HCT116 (cell line): ENCODE measurements around the gene RCOR2. TPM values are rescaled to one million over a fixed set of nuclear protein-coding genes. Genes with fewer than 3 reads are reported as not detected.

ENCODE experiments used
- ATAC-seq: fragments of 200-7000 bp; cut with Tn5 transposase; 2 replicates; pipeline ENCODE4 v1.9.1; 2020; ENCODE audit warnings: mild to moderate bottlenecking, moderate library complexity
- BruUV-seq: library from RNA; stranded (reverse); fragments of 400-500 nt; replicated peaks from 2 replicates; lab custom pipeline; 2021; lab: Mats Ljungman, UMichigan
- CTCF ChIA-PET: fragments of 300-600 bp; sonication (Branson Sonifier 250); formaldehyde crosslinking; loops from one replicate; lab custom pipeline; 2021; ENCODE audit warnings: antibody characterized with exemption; lab: Charles Lee
- POLR2A ChIA-PET: fragments of 300-600, 350-600 bp; sonication (Branson Sonifier 250); formaldehyde crosslinking; loops from one replicate; lab custom pipeline; 2021; ENCODE audit warnings: antibody characterized with exemption; lab: Charles Lee
- RAD21 ChIA-PET, 2 experiments: fragments of 300-600 bp; sonication (Branson Sonifier 250); formaldehyde crosslinking; loops; one replicate each; lab custom pipeline; 2023; ENCODE audit warnings: low total read pairs in 2 of 2; ENCODE audit not compliant: uncharacterized antibody in 2 of 2, unreplicated experiment in 2 of 2, low non-redundant PET in 1 of 2; lab: Charles Lee
- DNase-seq: peaks from one replicate; pipeline ENCODE4 v3.0.0-alpha.2; 2010; ENCODE audit warnings: low read depth, low spot score
- H2AFZ ChIP-seq: fragments of 200-600 bp; shearing (Covaris generic), sonication (generic); 2 replicates; pipeline ENCODE4 v1.6.1; 2017; ENCODE audit warnings: low read depth, mixed run types, mixed read lengths, antibody characterized with exemption, low read length; ENCODE audit not compliant: poor library complexity, severe bottlenecking
- H3K27ac ChIP-seq: 2 replicates; pipeline ENCODE4 v1.5.1; 2012; ENCODE audit warnings: low read depth, low read length
- H3K27me3 ChIP-seq: fragments of 200-600 bp; sonication (generic); 2 replicates; pipeline ENCODE4 v1.6.1; 2016; ENCODE audit warnings: mixed run types, low read length, mixed read lengths; ENCODE audit not compliant: insufficient read depth
- H3K36me3 ChIP-seq, 2 experiments: fragments of 200-500 bp in 1 of 2; fragments of 200-600 bp in 1 of 2; sonication (Bioruptor generic) in 1 of 2; sonication (generic) in 1 of 2; 2 replicates each; pipeline versions ENCODE4 v1.5.1 to v1.6.1; 2014 to 2016; ENCODE audit warnings: low read length in 2 of 2, inconsistent platforms in 1 of 2, mixed read lengths in 1 of 2, mixed run types in 1 of 2; ENCODE audit not compliant: insufficient read depth in 2 of 2, control insufficient read depth in 1 of 2
- H3K4me1 ChIP-seq, 2 experiments: fragments of 200-600 bp in 1 of 2; sonication (generic) in 1 of 2; 2 replicates each; pipeline versions ENCODE4 v1.5.1 to v1.6.1; 2012 to 2017; ENCODE audit warnings: low read length in 2 of 2, inconsistent platforms in 1 of 2, mild to moderate bottlenecking in 1 of 2, mixed read lengths in 1 of 2, mixed run types in 1 of 2, moderate library complexity in 1 of 2; ENCODE audit not compliant: insufficient read depth in 2 of 2, control insufficient read depth in 1 of 2
- H3K4me2 ChIP-seq: fragments of 200-600 bp; sonication (generic); 2 replicates; pipeline ENCODE4 v1.6.1; 2017; ENCODE audit warnings: mixed run types, low read length, mixed read lengths
- H3K4me3 ChIP-seq, 2 experiments: fragments of 200-600 bp in 1 of 2; sonication (generic) in 1 of 2; replicated peaks in 1 of 2; 2 replicates each; pipeline ENCODE4 v1.5.1; 2011 to 2016; ENCODE audit warnings: low read length in 2 of 2, control low read depth in 1 of 2, low read depth in 1 of 2, mild to moderate bottlenecking in 1 of 2, mixed read lengths in 1 of 2, mixed run types in 1 of 2
- H3K79me2 ChIP-seq: fragments of 200-600 bp; sonication (generic); 2 replicates; pipeline ENCODE4 v1.6.1; 2017; ENCODE audit warnings: mild to moderate bottlenecking, mixed run types, low read length, moderate library complexity, mixed read lengths; ENCODE audit not compliant: insufficient read depth
- H3K9ac ChIP-seq: fragments of 200-600 bp; sonication (generic); 2 replicates; pipeline ENCODE4 v1.6.1; 2016; ENCODE audit warnings: low read length, mixed read lengths
- H3K9me2 ChIP-seq: fragments of 200-600 bp; sonication (generic), shearing (Covaris generic); 2 replicates; pipeline ENCODE4 v1.6.1; 2017; ENCODE audit warnings: mixed run types, mild to moderate bottlenecking, moderate library complexity; ENCODE audit not compliant: insufficient read depth
- H3K9me3 ChIP-seq, 2 experiments: fragments of 200-500 bp in 1 of 2; fragments of 200-600 bp in 1 of 2; sonication (Bioruptor generic) in 1 of 2; sonication (generic) in 1 of 2; 2 replicates each; pipeline ENCODE4 v1.6.1; 2014 to 2017; ENCODE audit warnings: low read length in 2 of 2, mixed read lengths in 2 of 2, inconsistent platforms in 1 of 2, low read depth in 1 of 2, mild to moderate bottlenecking in 1 of 2, mixed run types in 1 of 2, moderate library complexity in 1 of 2; ENCODE audit not compliant: control insufficient read depth in 1 of 2, insufficient read depth in 1 of 2
- H4K20me1 ChIP-seq: fragments of 200-600 bp; sonication (generic), shearing (Covaris generic); 2 replicates; pipeline ENCODE4 v1.6.1; 2017; ENCODE audit warnings: mixed run types, mild to moderate bottlenecking, moderate library complexity; ENCODE audit not compliant: insufficient read depth
- CEBPB ChIP-seq: IDR thresholded peaks from 2 replicates; pipeline ENCODE4 v1.6.1; 2012; ENCODE audit warnings: low read depth
- EGR1 ChIP-seq: IDR thresholded peaks from 2 replicates; pipeline ENCODE4 v1.6.1; 2012; ENCODE audit warnings: low read depth
- EZH2 ChIP-seq: fragments of 200-600 bp; sonication (generic); IDR thresholded peaks from 2 replicates; pipeline ENCODE4 v1.6.1; 2017; ENCODE audit warnings: antibody characterized with exemption, mixed run types
- EZH2phosphoT487 ChIP-seq: fragments of 200-600 bp; IDR thresholded peaks from 2 replicates; pipeline ENCODE4 v1.6.1; 2018; ENCODE audit warnings: antibody characterized with exemption, borderline replicate concordance
- FOSL1 ChIP-seq: IDR thresholded peaks from 2 replicates; pipeline ENCODE4 v1.6.1; 2012; ENCODE audit warnings: low read depth
- JUND ChIP-seq: IDR thresholded peaks from 2 replicates; pipeline ENCODE4 v1.6.1; 2012
- RAD21 ChIP-seq: IDR thresholded peaks from 2 replicates; pipeline ENCODE4 v1.6.1; 2012; ENCODE audit warnings: low read depth, mild to moderate bottlenecking
- SIN3A ChIP-seq: IDR thresholded peaks from 2 replicates; pipeline ENCODE4 v1.6.1; 2012; ENCODE audit warnings: low read depth
- SRF ChIP-seq: IDR thresholded peaks from 2 replicates; pipeline ENCODE4 v1.6.1; 2012; ENCODE audit warnings: low read depth
- TCF7L2 ChIP-seq: IDR thresholded peaks from 2 replicates; pipeline ENCODE4 v1.7.0; 2011; ENCODE audit warnings: borderline replicate concordance, inconsistent platforms; ENCODE audit not compliant: insufficient read depth, insufficient read length; ENCODE audit errors: extremely low read depth
- ZNF274 ChIP-seq: fragments of 200-500 bp; sonication (Bioruptor generic); IDR thresholded peaks from 2 replicates; pipeline ENCODE4 v1.6.1; 2014; ENCODE audit warnings: mild to moderate bottlenecking, low read depth, low read length, inconsistent platforms
- intact Hi-C: fragments of 100-400 bp; cut with micrococcal nuclease; formaldehyde crosslinking; loops from 2 replicates; pipeline ENCODE4 v1.10.0; 2022
- total RNA-seq: library from RNA; stranded (reverse); gene quantifications from one replicate; pipeline ENCODE4 v1.2.1, GENCODE V29; 2021; ENCODE audit not compliant: unreplicated experiment
- TF ChIP-seq, protein P1 (sequence below): IDR thresholded peaks from 2 replicates; pipeline ENCODE4 v1.6.1; 2012
- TF ChIP-seq, protein P2 (sequence below): IDR thresholded peaks from 2 replicates; pipeline ENCODE4 v1.6.1; 2012; ENCODE audit warnings: low read depth
- TF ChIP-seq, protein P3 (sequence below): IDR thresholded peaks from 2 replicates; pipeline ENCODE4 v1.6.1; 2011; ENCODE audit warnings: mild to moderate bottlenecking, low read length, moderate library complexity; ENCODE audit not compliant: insufficient replicate concordance; ENCODE audit errors: extremely low read depth
- TF ChIP-seq, protein P4 (sequence below), 3 experiments: fragments of 200-600 bp in 1 of 3; sonication (generic) in 1 of 3; IDR thresholded peaks in 2 of 3; conservative IDR thresholded peaks in 1 of 3; 2 replicates each; pipeline ENCODE4 v1.5.1; 2012 to 2017; ENCODE audit warnings: low read depth in 2 of 3, low read length in 2 of 3, antibody characterized with exemption in 1 of 3, borderline replicate concordance in 1 of 3, control low read depth in 1 of 3, mild to moderate bottlenecking in 1 of 3, mixed read lengths in 1 of 3, mixed run types in 1 of 3, moderate library complexity in 1 of 3; ENCODE audit not compliant: insufficient read depth in 1 of 3
- TF ChIP-seq, protein P5 (sequence below): IDR thresholded peaks from 2 replicates; pipeline ENCODE4 v1.6.1; 2012

RCOR2 gene
- total RNA-seq, 1 experiment from 2014 or later = 10.8 TPM

DNA sequence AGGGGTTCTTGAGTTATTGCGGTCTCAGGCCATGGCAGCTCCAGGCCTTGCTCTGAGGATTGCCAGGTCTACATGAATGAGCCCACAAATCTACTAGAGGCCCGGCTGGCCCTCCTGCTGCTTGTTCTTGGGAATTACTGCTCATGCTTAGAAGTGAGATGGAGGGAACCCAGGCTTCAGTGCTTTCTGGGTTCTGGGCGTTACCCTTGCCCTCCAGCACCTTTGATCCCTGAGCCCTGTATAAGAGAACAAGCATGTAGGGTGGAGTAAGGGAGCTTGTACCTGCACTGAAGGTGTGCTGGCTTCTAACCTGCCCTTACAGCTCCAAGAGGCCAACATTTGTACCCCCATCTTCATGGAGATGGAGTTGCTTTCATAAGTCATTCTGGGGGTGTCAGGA is 25.8 kb upstream of the RCOR2 start:
- intact Hi-C loops = no loop called here
- TF ChIP-seq, protein P1, sequence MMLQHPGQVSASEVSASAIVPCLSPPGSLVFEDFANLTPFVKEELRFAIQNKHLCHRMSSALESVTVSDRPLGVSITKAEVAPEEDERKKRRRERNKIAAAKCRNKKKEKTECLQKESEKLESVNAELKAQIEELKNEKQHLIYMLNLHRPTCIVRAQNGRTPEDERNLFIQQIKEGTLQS = no peak
- TF ChIP-seq CEBPB (no peak), EZH2phosphoT487 (no peak), SIN3A (no peak), JUND (no peak), ZNF274 (no peak), EGR1 (no peak), SRF (no peak), RAD21 (no peak), TCF7L2 (no peak), EZH2 (no peak), FOSL1 (no peak)
- TF ChIP-seq, protein P2, sequence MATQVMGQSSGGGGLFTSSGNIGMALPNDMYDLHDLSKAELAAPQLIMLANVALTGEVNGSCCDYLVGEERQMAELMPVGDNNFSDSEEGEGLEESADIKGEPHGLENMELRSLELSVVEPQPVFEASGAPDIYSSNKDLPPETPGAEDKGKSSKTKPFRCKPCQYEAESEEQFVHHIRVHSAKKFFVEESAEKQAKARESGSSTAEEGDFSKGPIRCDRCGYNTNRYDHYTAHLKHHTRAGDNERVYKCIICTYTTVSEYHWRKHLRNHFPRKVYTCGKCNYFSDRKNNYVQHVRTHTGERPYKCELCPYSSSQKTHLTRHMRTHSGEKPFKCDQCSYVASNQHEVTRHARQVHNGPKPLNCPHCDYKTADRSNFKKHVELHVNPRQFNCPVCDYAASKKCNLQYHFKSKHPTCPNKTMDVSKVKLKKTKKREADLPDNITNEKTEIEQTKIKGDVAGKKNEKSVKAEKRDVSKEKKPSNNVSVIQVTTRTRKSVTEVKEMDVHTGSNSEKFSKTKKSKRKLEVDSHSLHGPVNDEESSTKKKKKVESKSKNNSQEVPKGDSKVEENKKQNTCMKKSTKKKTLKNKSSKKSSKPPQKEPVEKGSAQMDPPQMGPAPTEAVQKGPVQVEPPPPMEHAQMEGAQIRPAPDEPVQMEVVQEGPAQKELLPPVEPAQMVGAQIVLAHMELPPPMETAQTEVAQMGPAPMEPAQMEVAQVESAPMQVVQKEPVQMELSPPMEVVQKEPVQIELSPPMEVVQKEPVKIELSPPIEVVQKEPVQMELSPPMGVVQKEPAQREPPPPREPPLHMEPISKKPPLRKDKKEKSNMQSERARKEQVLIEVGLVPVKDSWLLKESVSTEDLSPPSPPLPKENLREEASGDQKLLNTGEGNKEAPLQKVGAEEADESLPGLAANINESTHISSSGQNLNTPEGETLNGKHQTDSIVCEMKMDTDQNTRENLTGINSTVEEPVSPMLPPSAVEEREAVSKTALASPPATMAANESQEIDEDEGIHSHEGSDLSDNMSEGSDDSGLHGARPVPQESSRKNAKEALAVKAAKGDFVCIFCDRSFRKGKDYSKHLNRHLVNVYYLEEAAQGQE = no peak
- TF ChIP-seq, protein P3, sequence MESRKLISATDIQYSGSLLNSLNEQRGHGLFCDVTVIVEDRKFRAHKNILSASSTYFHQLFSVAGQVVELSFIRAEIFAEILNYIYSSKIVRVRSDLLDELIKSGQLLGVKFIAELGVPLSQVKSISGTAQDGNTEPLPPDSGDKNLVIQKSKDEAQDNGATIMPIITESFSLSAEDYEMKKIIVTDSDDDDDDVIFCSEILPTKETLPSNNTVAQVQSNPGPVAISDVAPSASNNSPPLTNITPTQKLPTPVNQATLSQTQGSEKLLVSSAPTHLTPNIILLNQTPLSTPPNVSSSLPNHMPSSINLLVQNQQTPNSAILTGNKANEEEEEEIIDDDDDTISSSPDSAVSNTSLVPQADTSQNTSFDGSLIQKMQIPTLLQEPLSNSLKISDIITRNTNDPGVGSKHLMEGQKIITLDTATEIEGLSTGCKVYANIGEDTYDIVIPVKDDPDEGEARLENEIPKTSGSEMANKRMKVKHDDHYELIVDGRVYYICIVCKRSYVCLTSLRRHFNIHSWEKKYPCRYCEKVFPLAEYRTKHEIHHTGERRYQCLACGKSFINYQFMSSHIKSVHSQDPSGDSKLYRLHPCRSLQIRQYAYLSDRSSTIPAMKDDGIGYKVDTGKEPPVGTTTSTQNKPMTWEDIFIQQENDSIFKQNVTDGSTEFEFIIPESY = no peak
- TF ChIP-seq, protein P4, sequence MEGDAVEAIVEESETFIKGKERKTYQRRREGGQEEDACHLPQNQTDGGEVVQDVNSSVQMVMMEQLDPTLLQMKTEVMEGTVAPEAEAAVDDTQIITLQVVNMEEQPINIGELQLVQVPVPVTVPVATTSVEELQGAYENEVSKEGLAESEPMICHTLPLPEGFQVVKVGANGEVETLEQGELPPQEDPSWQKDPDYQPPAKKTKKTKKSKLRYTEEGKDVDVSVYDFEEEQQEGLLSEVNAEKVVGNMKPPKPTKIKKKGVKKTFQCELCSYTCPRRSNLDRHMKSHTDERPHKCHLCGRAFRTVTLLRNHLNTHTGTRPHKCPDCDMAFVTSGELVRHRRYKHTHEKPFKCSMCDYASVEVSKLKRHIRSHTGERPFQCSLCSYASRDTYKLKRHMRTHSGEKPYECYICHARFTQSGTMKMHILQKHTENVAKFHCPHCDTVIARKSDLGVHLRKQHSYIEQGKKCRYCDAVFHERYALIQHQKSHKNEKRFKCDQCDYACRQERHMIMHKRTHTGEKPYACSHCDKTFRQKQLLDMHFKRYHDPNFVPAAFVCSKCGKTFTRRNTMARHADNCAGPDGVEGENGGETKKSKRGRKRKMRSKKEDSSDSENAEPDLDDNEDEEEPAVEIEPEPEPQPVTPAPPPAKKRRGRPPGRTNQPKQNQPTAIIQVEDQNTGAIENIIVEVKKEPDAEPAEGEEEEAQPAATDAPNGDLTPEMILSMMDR (IDR thresholded peaks at IDR 0.05 in 2 of 3, conservative IDR thresholded peaks at IDR 0.05 in 1 of 3; ENCODE audit: borderline replicate concordance in 1 of 3, insufficient read depth in 1 of 3, low read depth in 2 of 3, low read length in 2 of 3) = no peak
- TF ChIP-seq, protein P5, sequence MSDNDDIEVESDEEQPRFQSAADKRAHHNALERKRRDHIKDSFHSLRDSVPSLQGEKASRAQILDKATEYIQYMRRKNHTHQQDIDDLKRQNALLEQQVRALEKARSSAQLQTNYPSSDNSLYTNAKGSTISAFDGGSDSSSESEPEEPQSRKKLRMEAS = no peak
- no peak overlapping the region for H3K4me3 ChIP-seq

More for the DNA sequence above, 25.8 kb upstream of the RCOR2 start:
- BruUV-seq = no TSS peak
- Histone ChIP-seq H3K9me2 (no peaks in the 10 kb centered on the region), H3K27me3 (no peaks in the 10 kb centered on the region), H2AFZ (no peak overlapping the region), H3K9me3 (no peaks in the 10 kb centered on the region), H3K4me2 (no peak overlapping the region), H3K9ac (no peak overlapping the region), H3K79me2 (peaks cover 66% of the 10 kb centered on the region), H3K4me1 (peaks cover 1 to 28% of the 10 kb centered on the region in 2 experiments), H3K36me3 (peaks cover 8 to 10% of the 10 kb centered on the region in 2 experiments; a peak in 3 of 4 replicates), H4K20me1 (no peaks in the 10 kb centered on the region; the same call in 1 of the 2 replicates), H3K27ac (no peak overlapping the region)
- ChIA-PET CTCF (no interaction called here), POLR2A (no interaction called here), RAD21 (no interaction called here)
- DNase-seq = no peak
- ATAC-seq = no peak
